Caco-2 (cell line): ENCODE data around the gene ZNF862. TPM values are rescaled to one million over a fixed set of nuclear protein-coding genes. Genes with fewer than 3 reads are reported as not detected.

Source experiments
- BruUV-seq: library from RNA; stranded (reverse); fragments of 400-500 nt; replicated peaks from 2 replicates; lab custom pipeline; 2021; lab: Mats Ljungman, UMichigan
- CTCF ChIA-PET: fragments of 300-600 bp; sonication (Branson Sonifier 250); formaldehyde crosslinking; loops from one replicate; lab custom pipeline; 2022; ENCODE audit warnings: antibody characterized with exemption; lab: Charles Lee
- POLR2A ChIA-PET: fragments of 300-600 bp; sonication (Branson Sonifier 250); formaldehyde crosslinking; loops from one replicate; lab custom pipeline; 2022; ENCODE audit warnings: antibody characterized with exemption; lab: Charles Lee
- DNase-seq, 2 experiments: peaks; one replicate each; pipeline versions ENCODE4 v3.0.0 to v3.0.0-alpha.2; 2020 to 2022
- H3K27me3 ChIP-seq: replicated peaks from 2 replicates; pipeline ENCODE4 v1.6.0; 2011; ENCODE audit warnings: low read length; ENCODE audit not compliant: control insufficient read depth, insufficient read depth
- H3K36me3 ChIP-seq: 2 replicates; pipeline ENCODE4 v1.5.1; 2011; ENCODE audit warnings: low read length; ENCODE audit not compliant: control insufficient read depth, insufficient read depth
- H3K4me1 ChIP-seq: fragments of 250-450 bp; sonication (Bioruptor Pico); 2 replicates; pipeline ENCODE4 v1.5.1; 2020; ENCODE audit warnings: mild to moderate bottlenecking
- H3K4me3 ChIP-seq: 2 replicates; pipeline ENCODE4 v1.5.1; 2011; ENCODE audit warnings: low read depth, mild to moderate bottlenecking, control low read depth, low read length
- H3K9me3 ChIP-seq: fragments of 250-450 bp; sonication (Bioruptor Pico); 2 replicates; pipeline ENCODE4 v1.5.1; 2020; ENCODE audit warnings: mild to moderate bottlenecking, moderate library complexity
- H3K27ac Mint-ChIP-seq: one replicate; pipeline ENCODE4 v1.8.0; 2022; ENCODE audit warnings: mixed read lengths; ENCODE audit not compliant: unreplicated experiment
- H3K27me3 Mint-ChIP-seq: one replicate; pipeline ENCODE4 v1.8.0; 2022; ENCODE audit warnings: mixed read lengths; ENCODE audit not compliant: insufficient read depth, unreplicated experiment
- H3K36me3 Mint-ChIP-seq: one replicate; pipeline ENCODE4 v1.8.0; 2022; ENCODE audit warnings: mild to moderate bottlenecking, mixed read lengths; ENCODE audit not compliant: insufficient read depth, unreplicated experiment
- H3K4me1 Mint-ChIP-seq: one replicate; pipeline ENCODE4 v1.8.0; 2022; ENCODE audit warnings: low read depth, mixed read lengths; ENCODE audit not compliant: unreplicated experiment
- H3K4me3 Mint-ChIP-seq: one replicate; pipeline ENCODE4 v1.8.0; 2022; ENCODE audit warnings: mild to moderate bottlenecking, moderate library complexity, mixed read lengths; ENCODE audit not compliant: unreplicated experiment
- H3K9me3 Mint-ChIP-seq: one replicate; pipeline ENCODE4 v1.8.0; 2022; ENCODE audit warnings: mixed read lengths; ENCODE audit not compliant: unreplicated experiment
- CTCF ChIP-seq, 2 experiments: fragments of 200-600 bp in 1 of 2; IDR thresholded peaks; 1 replicate in 1 of 2; 2 replicates in 1 of 2; pipeline versions ENCODE4 v1.5.1 to v1.8.0; 2011 to 2022; ENCODE audit warnings: antibody characterized with exemption in 1 of 2, control low read depth in 1 of 2, inconsistent platforms in 1 of 2, low read depth in 1 of 2, low read length in 1 of 2, mild to moderate bottlenecking in 1 of 2, moderate library complexity in 1 of 2; ENCODE audit not compliant: insufficient read depth in 1 of 2, severe bottlenecking in 1 of 2, unreplicated experiment in 1 of 2
- intact Hi-C: fragments of 100-400 bp; cut with micrococcal nuclease; formaldehyde crosslinking; loops from one replicate; pipeline ENCODE4 v1.10.0; 2022; ENCODE audit not compliant: unreplicated experiment
- total RNA-seq: library from RNA; stranded (reverse); gene quantifications from 2 replicates; pipeline ENCODE4 v1.2.3, GENCODE V29; 2022

ZNF862 gene
- total RNA-seq, 1 experiment from 2014 or later, result 3.5 TPM

- no peaks in the 10 kb centered on the region for H3K27me3 Mint-ChIP-seq
- CTCF ChIA-PET, result no interaction called here
These were observed 44.9 kb upstream of the ZNF862 start for GRCh38 chr7:149793261-149793660.

DNA sequence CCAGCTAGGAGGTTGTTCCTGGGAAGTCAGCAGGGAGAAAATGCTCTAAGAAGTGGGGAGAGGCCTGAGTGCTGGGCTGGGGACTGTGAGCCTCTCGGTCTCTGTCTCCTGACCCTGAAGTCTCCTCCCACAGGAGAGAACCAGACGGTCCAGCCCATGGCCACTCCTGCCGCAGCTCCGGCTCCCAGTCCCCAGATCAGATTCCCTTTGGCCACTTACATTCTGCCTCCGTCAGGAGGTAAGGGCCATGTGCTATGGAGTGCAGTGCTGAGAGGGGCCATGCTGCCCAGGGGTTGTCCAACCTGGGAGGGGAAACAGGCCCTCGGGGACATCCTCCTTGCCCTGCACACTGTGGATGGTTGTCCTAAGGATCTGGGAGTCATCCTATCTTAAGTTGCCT, 43.5 kb upstream of the ZNF862 start:
- H3K9me3 ChIP-seq, result no peaks in the 10 kb centered on the region
- no peak overlapping the region for H3K27ac Mint-ChIP-seq
- no peak overlapping the region for H3K4me3 Mint-ChIP-seq
- H3K4me3 ChIP-seq, result no peak overlapping the region
- ChIA-PET POLR2A (no interaction called here), CTCF (no interaction called here)
- H3K9me3 Mint-ChIP-seq, result no peaks in the 10 kb centered on the region
- H3K27me3 Mint-ChIP-seq, result no peaks in the 10 kb centered on the region
- H3K4me1 ChIP-seq, result no peaks in the 10 kb centered on the region
- no peaks in the 10 kb centered on the region for H3K36me3 ChIP-seq
- no peak for TF ChIP-seq CTCF (IDR thresholded peaks at IDR 0.05; ENCODE audit: insufficient read depth in 1 of 2, low read depth in 1 of 2, low read length in 1 of 2, severe bottlenecking in 1 of 2, unreplicated experiment in 1 of 2)
- H3K36me3 Mint-ChIP-seq, result no peaks in the 10 kb centered on the region
- no TSS peak for BruUV-seq
- H3K4me1 Mint-ChIP-seq, result no peaks in the 10 kb centered on the region
- H3K27me3 ChIP-seq, result no peaks in the 10 kb centered on the region
- intact Hi-C loops, result no loop called here
- peak in 1 of 2 experiments; percentile 36 for DNase-seq

More at GRCh38 chr7:149793261-149793660, 44.9 kb upstream of the ZNF862 start:
- no peaks in the 10 kb centered on the region for H3K9me3 Mint-ChIP-seq
- H3K27me3 ChIP-seq, result no peaks in the 10 kb centered on the region
- intact Hi-C loops, result no loop called here
- H3K36me3 ChIP-seq, result no peaks in the 10 kb centered on the region
- H3K27ac Mint-ChIP-seq, result no peak overlapping the region
- no peaks in the 10 kb centered on the region for H3K36me3 Mint-ChIP-seq
- no peak overlapping the region for H3K4me3 ChIP-seq
- no peak for DNase-seq
- no peaks in the 10 kb centered on the region for H3K9me3 ChIP-seq
- no peaks in the 10 kb centered on the region for H3K4me1 Mint-ChIP-seq
- no peaks in the 10 kb centered on the region for H3K4me1 ChIP-seq
- POLR2A ChIA-PET, result no interaction called here
- TF ChIP-seq CTCF (IDR thresholded peaks at IDR 0.05; ENCODE audit: insufficient read depth in 1 of 2, low read depth in 1 of 2, low read length in 1 of 2, severe bottlenecking in 1 of 2, unreplicated experiment in 1 of 2), result no peak
- H3K4me3 Mint-ChIP-seq, result no peak overlapping the region
- BruUV-seq, result no TSS peak

DNA sequence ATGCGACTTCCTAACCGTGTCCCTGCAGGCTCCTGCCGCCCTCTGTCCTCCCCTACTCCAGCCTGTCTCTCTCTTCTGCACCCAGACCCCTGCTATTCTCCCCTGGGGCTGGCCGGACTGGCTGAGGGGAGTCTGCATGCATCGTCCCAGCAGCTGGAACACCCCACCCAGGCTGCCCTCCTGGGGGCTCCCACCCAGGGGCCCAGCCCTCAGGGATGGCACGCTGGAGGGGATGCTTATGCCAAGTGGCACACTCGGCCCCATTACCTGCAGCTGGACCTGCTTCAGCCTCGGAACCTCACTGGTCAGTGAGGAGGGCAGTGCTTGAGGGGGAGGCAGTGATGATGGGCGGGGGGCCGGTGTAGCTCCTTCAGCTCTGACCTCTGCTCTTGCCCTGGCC, 43.0 kb upstream of the ZNF862 start:
- no peak overlapping the region for H3K4me3 Mint-ChIP-seq
- Histone ChIP-seq H3K4me3 (no peak overlapping the region), H3K4me1 (no peaks in the 10 kb centered on the region), H3K27me3 (no peaks in the 10 kb centered on the region), H3K9me3 (no peaks in the 10 kb centered on the region), H3K36me3 (no peaks in the 10 kb centered on the region)
- no TSS peak for BruUV-seq
- H3K36me3 Mint-ChIP-seq, result no peaks in the 10 kb centered on the region
- CTCF ChIA-PET, result no interaction called here
- no peak for TF ChIP-seq CTCF (IDR thresholded peaks at IDR 0.05; ENCODE audit: insufficient read depth in 1 of 2, low read depth in 1 of 2, low read length in 1 of 2, severe bottlenecking in 1 of 2, unreplicated experiment in 1 of 2)
- H3K4me1 Mint-ChIP-seq, result no peaks in the 10 kb centered on the region
- H3K27ac Mint-ChIP-seq, result no peak overlapping the region
- H3K9me3 Mint-ChIP-seq, result no peaks in the 10 kb centered on the region
- no peak for DNase-seq
- intact Hi-C loops, result no loop called here
- POLR2A ChIA-PET, result no interaction called here
- H3K27me3 Mint-ChIP-seq, result no peaks in the 10 kb centered on the region
